GM23248 (cell line): ENCODE results near the gene PRRG1.

Experiments used
- EZH2 ChIP-seq: fragments of 200-600 bp; sonication (generic); IDR thresholded peaks from 2 replicates; pipeline ENCODE4 v1.6.1; 2018; ENCODE audit warnings: antibody characterized with exemption, mild to moderate bottlenecking; ENCODE audit not compliant: insufficient read depth, poor library complexity, severe bottlenecking
- EZH2phosphoT487 ChIP-seq: fragments of 200-600 bp; sonication (generic); IDR thresholded peaks from 2 replicates; pipeline ENCODE4 v1.6.1; 2018; ENCODE audit warnings: antibody characterized with exemption, moderate library complexity, mild to moderate bottlenecking, low read depth; ENCODE audit not compliant: insufficient read depth

GRCh38 chrX:37347420-37347819 is 1.7 kb upstream of the PRRG1 start:
- TF ChIP-seq EZH2 (no peak), EZH2phosphoT487 (no peak)
